DLD1 (cell line): ENCODE results near the gene SLC47A1.

ENCODE experiments used
- in situ Hi-C: cut with HindIII; loops from 2 replicates; pipeline ENCODE4 v1.10.0; 2017; ENCODE audit warnings: low sequenced_read_pairs

Gene SLC47A1

DNA sequence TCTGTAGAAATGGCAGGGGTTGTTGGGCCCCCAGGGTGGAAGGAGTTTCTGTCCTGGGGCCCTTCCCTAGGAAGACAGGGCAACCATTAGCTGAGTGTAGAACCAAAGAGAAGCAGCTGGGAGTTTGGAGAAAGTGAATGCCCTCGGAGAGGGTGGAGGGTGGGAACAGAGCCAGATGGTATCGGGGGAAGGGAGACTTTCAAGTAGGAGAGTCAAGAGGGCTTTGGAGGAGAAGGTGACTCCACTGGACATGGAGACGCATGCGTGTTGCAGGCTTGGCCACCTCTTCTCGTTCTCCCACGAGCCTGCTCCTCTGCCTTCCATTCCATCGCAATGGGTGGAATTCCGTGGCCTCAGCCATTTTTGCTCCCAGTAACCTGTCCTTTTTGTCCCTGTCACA lies 19.4 kb downstream of the SLC47A1 start:
- in situ Hi-C loops: no loop called here

DNA sequence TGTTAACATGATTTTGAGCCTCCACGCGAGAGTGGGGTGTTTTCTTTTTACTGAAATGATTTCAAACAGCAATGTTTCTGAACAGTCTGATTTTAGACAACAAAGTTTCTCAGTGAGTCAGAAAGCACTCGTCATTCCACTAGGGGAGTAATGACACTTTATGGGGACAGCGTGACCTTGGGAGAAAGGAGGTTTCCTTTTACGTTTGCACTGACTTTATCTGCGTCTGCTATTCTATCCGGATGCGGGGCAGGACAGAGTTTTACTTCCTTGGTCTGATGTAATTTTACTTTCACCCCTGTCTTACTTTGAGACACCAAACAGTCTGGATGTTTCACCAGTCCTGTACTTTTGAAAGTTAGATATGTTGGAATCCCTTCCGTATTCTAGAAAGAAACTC lies 20.7 kb downstream of the SLC47A1 start:
- in situ Hi-C loops: no loop called here

DNA sequence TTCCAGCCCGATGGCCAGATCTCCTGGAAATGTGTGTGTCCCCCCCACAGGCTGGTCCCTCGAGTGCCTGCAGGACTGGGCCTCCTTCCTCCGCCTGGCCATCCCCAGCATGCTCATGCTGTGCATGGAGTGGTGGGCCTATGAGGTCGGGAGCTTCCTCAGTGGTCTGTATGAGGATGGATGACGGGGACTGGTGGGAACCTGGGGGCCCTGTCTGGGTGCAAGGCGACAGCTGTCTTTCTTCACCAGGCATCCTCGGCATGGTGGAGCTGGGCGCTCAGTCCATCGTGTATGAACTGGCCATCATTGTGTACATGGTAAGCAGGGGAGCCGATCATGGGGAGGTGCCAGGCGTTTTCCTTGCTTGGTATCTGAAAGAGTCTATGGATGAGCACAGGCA lies 22.1 kb downstream of the SLC47A1 start:
- in situ Hi-C loops: no loop called here

DNA sequence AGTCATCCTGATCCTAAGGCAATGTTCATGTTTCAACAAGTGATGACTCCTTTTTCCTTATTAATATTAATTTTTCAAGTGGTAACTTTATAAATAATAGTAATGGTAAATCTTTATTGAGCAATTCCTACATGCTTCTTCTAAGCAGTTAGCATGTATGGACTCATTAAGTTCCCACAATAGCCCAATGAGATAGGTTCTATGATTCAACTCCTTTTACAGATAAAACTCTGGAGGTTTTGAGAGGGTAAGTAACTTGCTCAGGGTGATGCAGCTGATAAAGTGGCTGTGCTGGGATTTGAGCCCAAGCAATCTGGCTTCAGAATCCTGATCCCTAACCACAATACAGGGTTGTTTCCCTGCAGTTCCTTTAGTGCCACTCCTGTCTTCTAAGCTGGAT lies 25.3 kb downstream of the SLC47A1 start:
- in situ Hi-C loops: no loop called here

DNA sequence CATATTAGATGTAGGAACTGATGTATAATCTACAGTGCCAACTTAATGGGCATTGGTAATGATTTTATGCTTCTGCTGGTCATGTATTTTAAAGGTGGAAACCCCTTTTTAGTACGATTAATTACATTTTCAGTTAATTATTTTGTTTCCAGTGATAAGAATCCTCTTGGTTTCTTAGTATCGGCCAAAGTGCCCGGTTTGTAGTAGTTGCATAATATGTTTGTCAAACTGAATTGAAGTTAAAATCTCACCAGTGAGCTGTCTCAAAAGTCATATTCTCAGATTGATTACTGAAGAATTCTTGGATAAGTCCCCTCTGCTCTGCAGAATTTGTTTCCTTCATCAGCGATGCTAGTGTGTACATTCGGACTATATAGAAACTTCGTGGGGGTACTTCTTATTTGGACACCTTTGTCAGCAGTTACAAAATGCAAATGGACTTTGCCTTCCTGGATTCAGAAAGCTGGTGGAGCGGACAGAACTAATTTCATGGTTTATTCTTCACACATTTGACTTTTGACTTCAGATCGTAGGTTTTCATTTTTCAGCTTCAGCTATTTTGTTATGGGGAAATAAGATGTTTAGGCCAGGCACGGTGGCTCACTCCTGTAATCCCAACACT lies 28.2 kb downstream of the SLC47A1 start:
- in situ Hi-C loops: no loop called here

DNA sequence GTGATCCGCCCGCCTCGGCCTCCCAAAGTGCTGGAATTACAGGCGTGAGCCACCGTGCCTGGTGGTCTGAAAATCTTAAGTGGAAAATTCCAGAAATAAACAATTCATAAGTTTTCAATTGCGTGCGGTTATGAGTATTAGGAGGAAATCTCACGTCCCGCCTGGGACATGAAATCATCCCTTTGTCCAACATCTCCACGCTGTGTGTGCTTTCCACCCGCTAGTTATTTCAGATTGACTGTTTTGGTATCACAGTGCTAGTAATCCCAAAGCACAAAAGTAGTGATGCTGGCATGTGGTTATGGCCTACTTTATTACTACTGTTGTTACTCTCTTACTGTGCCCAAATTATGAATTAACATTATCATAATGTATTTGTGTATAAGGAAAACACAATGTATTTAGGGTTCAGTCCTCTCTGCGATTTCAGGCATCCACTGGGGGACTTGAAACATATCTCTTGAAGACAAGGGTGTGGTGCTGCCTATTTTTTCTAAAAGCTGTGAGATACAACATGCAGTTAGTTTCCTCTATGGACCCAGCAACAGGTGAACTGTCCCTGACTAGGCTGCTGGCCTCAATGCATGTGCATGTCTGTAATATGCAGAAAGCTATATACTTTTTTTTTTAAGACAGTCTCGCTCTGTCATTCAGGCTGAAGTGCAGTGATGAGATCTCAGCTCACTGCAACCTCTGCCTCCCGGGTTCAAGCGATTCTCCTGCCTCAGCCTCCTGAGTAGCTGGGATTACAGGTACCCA lies 32.3 kb downstream of the SLC47A1 start:
- in situ Hi-C loops: no loop called here

DNA sequence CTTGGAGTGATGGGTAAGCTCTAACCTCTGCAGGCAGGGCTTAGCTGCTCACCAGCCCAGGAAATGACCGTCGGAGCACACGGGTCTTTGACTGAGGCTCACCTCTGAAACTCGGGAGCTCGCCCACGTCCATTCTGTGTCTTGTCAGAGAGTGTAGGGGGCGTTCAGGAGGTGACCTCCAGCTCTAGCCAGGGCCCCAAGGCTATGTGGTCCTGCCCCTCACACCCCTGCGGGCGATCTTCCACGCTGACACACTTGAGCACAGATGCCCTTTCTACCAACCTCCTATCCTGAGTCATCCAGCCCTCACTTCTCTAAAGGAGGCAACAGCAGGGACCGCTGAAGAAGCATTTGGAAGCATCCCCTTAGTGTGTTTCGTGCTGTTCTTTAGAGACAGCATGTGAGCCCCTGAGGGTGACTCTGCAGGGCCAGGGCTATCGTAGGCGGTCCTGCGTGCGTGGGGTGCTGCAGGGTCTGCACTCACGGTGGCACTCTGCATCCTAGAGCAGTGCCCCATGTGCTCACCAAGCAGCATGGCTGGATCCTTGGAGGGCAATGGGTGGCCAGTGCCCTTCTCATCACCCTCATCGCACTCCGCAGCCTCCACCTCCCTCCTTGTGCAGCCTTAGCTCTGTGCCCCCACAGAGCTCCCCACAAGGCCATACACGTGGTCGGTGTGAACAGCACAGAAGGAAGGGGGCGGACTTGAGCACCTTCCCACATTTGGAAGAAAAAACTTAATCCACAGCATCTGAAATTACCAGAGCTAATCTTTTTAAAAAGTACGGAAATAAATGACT lies 33.8 kb downstream of the SLC47A1 start:
- in situ Hi-C loops: no loop called here

DNA sequence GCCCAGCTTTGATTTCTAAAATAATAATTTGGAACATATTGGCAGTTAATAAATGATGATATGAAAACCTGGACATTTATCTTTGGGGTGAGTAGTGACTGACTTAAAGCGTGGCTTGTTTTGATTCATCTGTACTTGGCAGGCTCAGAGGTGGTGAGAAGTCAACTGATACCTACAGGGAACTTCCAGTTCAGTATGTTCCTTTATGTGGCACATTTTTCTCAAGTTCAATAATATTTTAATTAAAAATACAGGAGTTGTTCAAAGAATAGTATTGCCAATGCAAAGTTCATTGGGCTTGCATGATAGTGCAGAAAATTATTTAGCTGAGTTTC lies 34.3 kb downstream of the SLC47A1 start:
- in situ Hi-C loops: no loop called here

DNA sequence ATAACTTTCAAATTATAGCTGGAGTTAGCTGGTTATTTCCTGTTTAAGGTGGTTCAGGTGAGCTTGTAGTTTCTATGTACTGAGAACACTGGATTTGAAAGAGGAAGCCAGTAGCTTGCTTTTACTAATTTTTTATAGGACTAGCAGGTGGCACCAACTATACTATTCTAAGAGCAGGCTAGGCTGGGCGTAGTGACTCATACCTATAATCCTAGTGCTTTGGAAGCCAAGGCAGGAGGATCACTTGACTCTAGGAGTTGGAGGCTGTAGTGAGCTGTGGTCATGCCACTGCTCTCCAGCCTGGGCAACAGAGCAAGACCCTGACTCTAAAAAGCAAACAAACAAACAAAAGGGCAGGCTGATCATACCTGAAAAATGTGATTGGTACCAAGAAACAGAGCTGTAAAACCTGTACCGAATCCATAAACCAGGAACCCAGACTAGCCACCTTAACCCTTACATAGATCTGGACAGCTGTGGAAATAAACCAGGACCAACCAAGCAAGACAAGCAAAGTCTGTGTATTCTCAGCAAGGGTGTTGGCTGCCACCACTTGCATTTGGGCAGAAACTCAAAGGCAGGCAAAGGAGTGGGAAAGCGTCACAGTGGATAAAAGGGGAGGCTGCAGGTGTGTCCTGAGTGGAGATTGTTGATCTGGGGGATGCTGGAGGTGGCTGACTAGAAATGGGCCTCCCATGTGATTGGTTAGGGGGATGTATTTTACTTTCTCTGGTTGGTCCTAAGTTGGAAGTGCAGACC lies 36.3 kb downstream of the SLC47A1 start:
- in situ Hi-C loops: no loop called here

DNA sequence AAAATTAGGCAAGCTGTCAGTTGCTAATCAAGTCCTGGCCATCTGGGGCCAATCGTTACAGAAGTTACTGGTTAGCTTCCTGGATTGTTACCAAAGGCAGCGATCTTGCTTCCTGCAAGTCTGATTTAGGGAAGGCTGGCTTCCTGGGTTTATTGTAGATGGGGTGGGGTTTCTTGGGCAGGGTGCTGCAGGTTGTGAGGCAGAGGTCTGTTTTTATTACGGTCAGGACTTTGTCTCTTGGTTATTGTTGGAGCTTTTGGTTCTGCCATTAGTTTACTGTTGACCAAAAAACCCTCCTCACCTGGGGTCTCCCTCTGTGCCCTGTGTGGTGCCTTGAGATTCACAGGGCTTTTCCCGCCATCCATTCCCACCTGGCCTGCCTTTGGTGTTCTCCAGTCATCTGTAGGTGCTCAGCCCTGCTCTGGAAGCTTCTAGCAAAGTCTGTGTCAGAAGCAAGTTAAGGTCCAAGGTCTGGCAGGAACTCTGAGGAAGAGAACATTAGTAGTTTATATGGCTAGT lies 36.9 kb downstream of the SLC47A1 start:
- in situ Hi-C loops: no loop called here

DNA sequence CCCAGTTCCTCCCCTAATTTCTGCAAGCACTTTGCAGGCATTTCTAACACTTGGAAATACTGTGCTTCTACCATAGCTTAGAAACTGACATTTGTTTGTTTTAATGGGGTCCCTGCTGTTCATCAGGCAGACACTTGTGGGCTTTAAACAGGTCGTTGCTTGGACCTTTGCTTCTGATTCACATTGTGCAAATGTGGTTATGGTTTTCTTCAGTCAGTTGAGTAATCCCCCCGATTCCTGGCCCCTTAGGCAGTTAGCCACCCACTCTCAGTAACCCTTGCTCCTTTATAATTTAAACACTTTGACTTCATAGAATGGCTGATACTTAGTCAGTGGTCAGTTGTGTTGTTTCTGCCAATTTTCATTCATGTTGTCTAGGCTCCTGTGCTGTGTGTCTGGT lies 39.4 kb downstream of the SLC47A1 start:
- in situ Hi-C loops: no loop called here

DNA sequence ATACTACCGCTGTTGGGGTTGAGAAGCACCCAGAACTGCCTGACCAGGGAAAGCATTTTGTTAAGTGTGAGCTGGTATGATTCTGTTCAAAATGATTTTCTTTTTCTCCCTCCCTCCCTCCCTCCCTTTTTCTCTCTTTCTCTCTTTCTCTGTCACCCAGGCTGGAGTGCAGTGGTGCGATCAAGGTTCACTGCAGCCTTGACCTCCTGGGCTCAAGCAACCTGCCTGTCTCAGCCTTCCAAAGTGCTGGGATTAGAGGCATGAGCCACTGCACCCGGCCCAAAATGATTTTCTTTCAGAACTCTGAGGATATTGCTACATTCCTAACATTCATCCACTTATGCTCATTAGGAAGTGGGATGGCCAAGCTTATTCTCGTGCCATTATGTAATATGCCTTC lies 41.3 kb downstream of the SLC47A1 start:
- in situ Hi-C loops: no loop called here

DNA sequence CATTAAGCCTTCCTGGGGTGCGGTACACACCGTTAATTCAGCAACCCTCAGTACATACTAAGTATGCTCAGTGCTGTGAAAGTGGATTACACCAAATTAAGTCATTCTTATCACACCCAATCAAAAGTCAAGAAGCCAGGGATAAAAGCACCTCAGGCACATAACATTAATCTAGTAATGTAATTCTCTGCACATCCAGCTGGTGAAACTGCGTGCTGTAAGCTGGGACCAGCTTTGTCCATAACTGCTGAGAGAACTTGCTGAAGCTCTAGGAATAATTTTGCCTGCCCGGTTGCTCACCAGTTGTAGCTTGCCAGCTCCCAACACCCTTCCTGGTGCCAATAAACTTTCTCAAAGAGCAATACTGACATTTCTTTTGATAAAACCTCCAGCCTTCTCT lies 44.9 kb downstream of the SLC47A1 start:
- in situ Hi-C loops: no loop called here

DNA sequence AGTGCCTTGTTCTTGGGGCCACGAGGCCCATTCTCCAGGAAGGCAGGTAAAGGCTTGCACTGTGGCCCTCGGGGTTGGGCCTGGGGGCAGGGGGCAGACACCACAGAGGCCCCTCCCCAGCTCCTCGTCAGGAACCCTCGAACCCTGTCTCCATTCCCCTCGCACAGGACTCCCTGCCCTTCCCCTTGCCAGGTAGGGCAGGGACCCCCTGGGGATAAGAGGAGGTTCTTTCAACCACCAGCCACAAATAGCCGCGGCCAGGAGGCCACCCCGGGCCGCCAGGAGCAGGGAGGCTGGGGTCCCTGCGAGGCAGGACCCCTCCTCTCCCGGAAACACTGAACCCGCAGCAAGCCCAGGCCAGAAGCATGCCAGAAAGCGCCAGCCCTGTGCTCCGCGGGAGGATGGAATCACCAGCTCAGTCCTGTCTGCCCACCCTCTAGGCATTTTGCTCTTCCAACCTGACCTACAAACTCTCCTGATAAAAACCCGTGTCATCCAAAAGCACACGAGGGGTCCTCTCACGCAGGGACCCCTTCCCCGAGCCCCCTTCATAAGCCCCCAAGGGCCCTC lies 45.6 kb downstream of the SLC47A1 start:
- in situ Hi-C loops: no loop called here

DNA sequence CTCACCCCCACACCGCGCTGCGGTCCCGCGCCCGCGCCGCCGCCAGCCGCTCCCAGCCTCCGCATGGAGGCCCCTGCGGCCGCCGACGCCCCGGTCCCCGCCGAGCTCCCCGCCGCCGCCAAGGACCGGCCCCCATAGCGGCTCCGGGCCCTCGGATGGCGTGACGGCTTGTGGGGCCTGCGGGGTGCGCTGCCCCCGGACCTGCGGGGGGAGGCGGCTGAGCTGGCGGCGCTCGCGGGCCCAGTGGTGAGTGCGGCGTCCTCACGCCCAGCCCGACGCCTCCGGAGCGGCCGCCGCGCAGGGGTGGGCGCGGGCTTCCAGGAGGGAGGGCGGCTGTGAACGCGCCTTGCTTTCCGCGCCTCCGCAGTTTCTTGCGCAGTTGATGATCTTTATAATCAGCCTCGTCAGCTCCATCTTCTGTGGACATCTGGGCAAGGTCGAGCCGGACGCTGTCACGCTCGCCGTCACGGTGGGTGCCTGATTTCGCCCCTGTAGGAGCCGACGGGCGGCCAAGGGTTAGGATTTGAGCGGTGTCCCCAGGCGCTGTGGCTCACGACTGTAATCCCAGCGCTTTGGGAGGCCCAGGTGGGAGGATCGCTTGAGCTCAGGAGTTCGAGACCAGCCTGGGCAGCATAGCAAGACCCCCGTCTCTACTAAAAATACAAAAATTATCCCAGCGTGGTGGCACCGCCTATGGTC lies 46.4 kb downstream of the SLC47A1 start:
- in situ Hi-C loops: loop anchor here (10.0 kb wide), 1 partner anchor 55 kb away; no protein-coding TSS in a partner anchor

DNA sequence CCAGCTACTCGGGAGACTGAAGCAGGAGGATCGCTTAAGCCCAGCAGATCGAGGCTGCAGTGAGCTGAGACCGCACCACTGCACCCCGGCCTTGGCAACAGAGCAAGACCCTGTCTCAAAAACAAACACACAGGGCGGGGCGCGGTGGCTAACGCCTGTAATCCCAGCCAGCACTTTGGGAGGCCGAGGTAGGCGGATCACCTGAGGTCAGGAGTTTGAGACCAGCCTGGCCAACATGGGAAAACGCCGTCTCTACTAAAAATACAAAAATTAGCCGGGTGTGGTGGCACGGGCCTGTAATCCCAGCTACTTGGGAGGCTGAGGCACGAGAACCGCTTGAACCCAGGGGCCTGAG lies 46.9 kb downstream of the SLC47A1 start:
- in situ Hi-C loops: loop anchor here (10.0 kb wide), 1 partner anchor 56 kb away; no protein-coding TSS in a partner anchor

DNA sequence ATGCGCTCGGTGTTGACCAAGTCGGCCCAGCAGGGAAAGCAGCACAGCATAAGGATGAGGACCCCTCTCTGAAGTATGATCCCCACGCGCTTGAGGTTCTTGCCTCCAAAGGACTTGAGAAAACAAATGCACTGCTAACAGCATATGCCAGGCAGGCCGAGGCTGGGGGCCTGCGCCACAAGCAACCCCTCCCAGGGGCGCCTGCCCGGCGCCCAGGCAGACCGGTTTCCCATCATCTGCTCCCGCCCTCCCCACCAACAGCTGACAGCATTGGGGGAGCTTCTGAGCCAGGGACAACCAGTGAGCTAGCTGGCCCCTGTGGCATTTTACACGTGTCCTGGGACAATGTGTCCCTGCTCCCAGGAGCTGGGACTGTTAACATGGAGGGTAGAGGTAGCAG lies 48.5 kb downstream of the SLC47A1 start:
- in situ Hi-C loops: loop anchor here (10.0 kb wide), 1 partner anchor 57 kb away; no protein-coding TSS in a partner anchor

DNA sequence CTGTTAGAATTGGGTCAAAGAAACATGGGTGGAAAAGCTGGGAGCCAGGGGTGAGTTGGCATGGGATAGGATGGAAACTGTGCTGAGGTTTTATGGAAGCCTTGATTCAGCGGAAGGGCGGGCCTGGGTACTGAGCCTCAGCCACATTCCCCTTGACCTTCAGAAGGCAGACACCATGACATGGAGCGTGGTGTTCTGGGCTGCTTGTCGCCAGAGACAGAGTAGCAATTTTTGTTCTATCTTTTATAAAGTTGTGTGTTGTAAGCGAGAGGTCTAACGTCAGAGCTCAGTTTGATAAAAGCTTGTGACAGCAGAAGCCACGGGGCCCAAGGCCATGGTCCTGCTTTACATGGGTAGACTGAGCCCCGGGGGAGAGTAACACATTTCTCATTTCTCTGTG lies 50.2 kb downstream of the SLC47A1 start:
- in situ Hi-C loops: loop anchor here (10.0 kb wide), 1 partner anchor 59 kb away; no protein-coding TSS in a partner anchor

DNA sequence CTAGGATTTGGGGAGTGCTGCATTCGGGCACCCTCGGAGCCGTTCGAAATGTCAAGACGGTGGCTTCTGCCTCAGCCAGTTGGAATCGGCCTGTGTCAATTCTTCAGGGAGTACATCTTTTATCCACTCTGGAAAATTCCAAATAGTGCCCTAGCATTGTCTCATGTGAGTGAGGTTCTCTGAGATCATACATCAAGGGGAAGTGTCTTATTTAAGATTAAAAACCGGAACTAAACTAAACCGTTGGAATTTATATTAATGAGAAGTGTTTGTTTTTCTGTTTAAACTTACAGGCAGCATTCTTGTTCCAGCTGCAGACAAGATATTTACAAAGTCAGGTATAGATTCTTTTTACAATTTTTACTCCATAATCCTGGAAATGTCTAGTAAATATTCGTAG lies 56.8 kb downstream of the SLC47A1 start:
- in situ Hi-C loops: no loop called here
